ENCODE measurements around the gene ZDHHC18. TPM values are rescaled to one million over a fixed set of nuclear protein-coding genes. Genes with fewer than 3 reads are reported as not detected.

The ZDHHC18 gene
- total RNA-seq, 1 donor from 2014 or later: 24.2 TPM

- Mint-ChIP-seq H3K27me3 (ENCODE audit: unreplicated experiment) (no peaks in the 10 kb centered on the region), H3K4me1 (ENCODE audit: unreplicated experiment) (peaks cover 6% of the 10 kb centered on the region), H3K4me3 (ENCODE audit: unreplicated experiment) (no peak overlapping the region), H3K36me3 (ENCODE audit: unreplicated experiment) (peaks cover 13% of the 10 kb centered on the region), H3K27ac (ENCODE audit: unreplicated experiment) (no peak overlapping the region), H3K9me3 (ENCODE audit: unreplicated experiment) (no peaks in the 10 kb centered on the region)
- no peak for TF ChIP-seq CTCF (IDR thresholded peaks at IDR 0.05)
- no peak for DNase-seq (ENCODE audit: extremely low spot score, unreplicated experiment)
These were observed 31.7 kb downstream of the ZDHHC18 start for GRCh38 chr1:26858160-26858559.

- Mint-ChIP-seq H3K36me3 (ENCODE audit: unreplicated experiment) (peaks cover 8% of the 10 kb centered on the region), H3K27me3 (ENCODE audit: unreplicated experiment) (no peaks in the 10 kb centered on the region), H3K27ac (ENCODE audit: unreplicated experiment) (no peak overlapping the region), H3K9me3 (ENCODE audit: unreplicated experiment) (no peaks in the 10 kb centered on the region), H3K4me1 (ENCODE audit: unreplicated experiment) (peaks cover 9% of the 10 kb centered on the region), H3K4me3 (ENCODE audit: unreplicated experiment) (no peak overlapping the region)
- DNase-seq (ENCODE audit: extremely low spot score, unreplicated experiment): no peak
- TF ChIP-seq CTCF (IDR thresholded peaks at IDR 0.05): no peak
These were observed 32.6 kb downstream of the ZDHHC18 start for GRCh38 chr1:26858891-26859640.

GRCh38 chr1:26861286-26861701 lies 34.8 kb downstream of the ZDHHC18 start:
- TF ChIP-seq CTCF (IDR thresholded peaks at IDR 0.05): peak; percentile 41
- Mint-ChIP-seq H3K4me1 (ENCODE audit: unreplicated experiment) (peaks cover 22% of the 10 kb centered on the region), H3K9me3 (ENCODE audit: unreplicated experiment) (no peaks in the 10 kb centered on the region), H3K4me3 (ENCODE audit: unreplicated experiment) (no peak overlapping the region), H3K36me3 (ENCODE audit: unreplicated experiment) (no peaks in the 10 kb centered on the region), H3K27ac (ENCODE audit: unreplicated experiment) (peak overlapping the region; percentile 44), H3K27me3 (ENCODE audit: unreplicated experiment) (no peaks in the 10 kb centered on the region)
- DNase-seq (ENCODE audit: extremely low spot score, unreplicated experiment): no peak

GRCh38 chr1:26861889-26862378 lies 35.4 kb downstream of the ZDHHC18 start:
- no peaks in the 10 kb centered on the region for H3K27me3 Mint-ChIP-seq (ENCODE audit: unreplicated experiment)
- no peaks in the 10 kb centered on the region for H3K36me3 Mint-ChIP-seq (ENCODE audit: unreplicated experiment)
- peaks cover 22% of the 10 kb centered on the region for H3K4me1 Mint-ChIP-seq (ENCODE audit: unreplicated experiment)
- H3K27ac Mint-ChIP-seq (ENCODE audit: unreplicated experiment): no peak overlapping the region
- H3K9me3 Mint-ChIP-seq (ENCODE audit: unreplicated experiment): no peaks in the 10 kb centered on the region
- DNase-seq (ENCODE audit: extremely low spot score, unreplicated experiment): no peak
- no peak for TF ChIP-seq CTCF (IDR thresholded peaks at IDR 0.05)
- no peak overlapping the region for H3K4me3 Mint-ChIP-seq (ENCODE audit: unreplicated experiment)

- DNase-seq (ENCODE audit: extremely low spot score, unreplicated experiment): no peak
- H3K36me3 Mint-ChIP-seq (ENCODE audit: unreplicated experiment): no peaks in the 10 kb centered on the region
- no peak within 1 kb of the TSS for H3K27ac Mint-ChIP-seq (ENCODE audit: unreplicated experiment)
- peak within 1 kb of the TSS; percentile 22 for H3K4me3 Mint-ChIP-seq (ENCODE audit: unreplicated experiment)
- TF ChIP-seq CTCF (IDR thresholded peaks at IDR 0.05): peak; percentile 18
- no peaks in the 10 kb centered on the region for H3K9me3 Mint-ChIP-seq (ENCODE audit: unreplicated experiment)
- peaks cover 22% of the 10 kb centered on the region for H3K4me1 Mint-ChIP-seq (ENCODE audit: unreplicated experiment)
- no peaks in the 10 kb centered on the region for H3K27me3 Mint-ChIP-seq (ENCODE audit: unreplicated experiment)
These were observed 36.5 kb downstream of the ZDHHC18 start, which contains the start of gene SFN for GRCh38 chr1:26862781-26863684. SFN (plus strand) TSS chr1:26863149; CDS start chr1:26863213, 64 bp downstream.
